Osteoblast (primary cell): ENCODE data around the gene KIRREL3. TPM values are rescaled to one million over a fixed set of nuclear protein-coding genes. Genes with fewer than 3 reads are reported as not detected.

Experiments used
- DNase-seq: peaks from one replicate; pipeline ENCODE4 v3.0.0; 2011; ENCODE audit warnings: low spot score, mixed read lengths; ENCODE audit not compliant: insufficient read length; ENCODE audit errors: missing footprints
- H2AFZ ChIP-seq: 2 replicates; pipeline ENCODE4 v1.6.0; 2011; ENCODE audit warnings: mild to moderate bottlenecking, low read length
- H3K27ac ChIP-seq: 2 replicates; pipeline ENCODE4 v1.5.1; 2011; ENCODE audit warnings: mild to moderate bottlenecking, low read depth, low read length, moderate library complexity
- H3K27me3 ChIP-seq: 2 replicates; pipeline ENCODE4 v1.6.0; 2012; ENCODE audit warnings: mild to moderate bottlenecking, control low read depth, inconsistent platforms, low read length, moderate library complexity; ENCODE audit not compliant: insufficient read depth
- H3K36me3 ChIP-seq: 2 replicates; pipeline ENCODE4 v1.5.1; 2011; ENCODE audit warnings: mild to moderate bottlenecking, low read length, control low read depth, moderate library complexity; ENCODE audit not compliant: insufficient read depth
- H3K4me1 ChIP-seq: 2 replicates; pipeline ENCODE4 v1.5.1; 2011; ENCODE audit warnings: mild to moderate bottlenecking, low read length, control low read depth, moderate library complexity; ENCODE audit not compliant: insufficient read depth
- H3K4me2 ChIP-seq: 2 replicates; pipeline ENCODE4 v1.6.0; 2011; ENCODE audit warnings: mild to moderate bottlenecking, low read length; ENCODE audit not compliant: insufficient read depth
- H3K4me3 ChIP-seq: fragments of 200-600 bp; sonication (generic); 3 replicates; pipeline ENCODE4 v1.5.1; 2012; ENCODE audit warnings: mild to moderate bottlenecking, low read length, inconsistent platforms; ENCODE audit not compliant: insufficient read depth
- H3K79me2 ChIP-seq: 2 replicates; pipeline ENCODE4 v1.6.0; 2012; ENCODE audit warnings: mild to moderate bottlenecking, low read length, control low read depth, inconsistent platforms; ENCODE audit not compliant: insufficient read depth
- H3K9me3 ChIP-seq: 2 replicates; pipeline ENCODE4 v1.5.1; 2011; ENCODE audit warnings: low read depth, low read length, control low read depth
- H4K20me1 ChIP-seq: 2 replicates; pipeline ENCODE4 v1.6.0; 2012; ENCODE audit warnings: mild to moderate bottlenecking, low read length, control low read depth; ENCODE audit not compliant: insufficient read depth
- CTCF ChIP-seq: IDR thresholded peaks from 2 replicates; pipeline ENCODE4 v1.5.1; 2011; ENCODE audit warnings: mild to moderate bottlenecking, low read depth, low read length, moderate library complexity; ENCODE audit errors: extremely low read depth
- total RNA-seq: library from RNA; depleted of rRNA; stranded (reverse); fragments of >200 nt; gene quantifications from 2 replicates; pipeline ENCODE4 v1.2.3, GENCODE V29; 2012

Gene KIRREL3
- total RNA-seq, 1 donor = 3.6 TPM

GRCh38 chr11:126451211-126451802 lies 549.3 kb downstream of the KIRREL3 start:
- H3K79me2 ChIP-seq = no peaks in the 10 kb centered on the region
- H3K4me1 ChIP-seq = no peaks in the 10 kb centered on the region
- DNase-seq = no peak
- no peak overlapping the region for H3K4me3 ChIP-seq
- peaks cover 5% of the 10 kb centered on the region for H4K20me1 ChIP-seq
- H3K9me3 ChIP-seq = no peaks in the 10 kb centered on the region
- no peaks in the 10 kb centered on the region for H3K36me3 ChIP-seq
- no peaks in the 10 kb centered on the region for H3K27me3 ChIP-seq
- H3K27ac ChIP-seq = no peak overlapping the region
- no peak for TF ChIP-seq CTCF
- H2AFZ ChIP-seq = no peak overlapping the region
- no peak overlapping the region for H3K4me2 ChIP-seq

- Histone ChIP-seq H3K79me2 (no peaks in the 10 kb centered on the region), H3K4me2 (no peak overlapping the region), H3K27ac (no peak overlapping the region), H3K27me3 (no peaks in the 10 kb centered on the region), H3K4me1 (no peaks in the 10 kb centered on the region), H3K4me3 (no peak overlapping the region), H3K9me3 (no peaks in the 10 kb centered on the region), H2AFZ (no peak overlapping the region), H3K36me3 (no peaks in the 10 kb centered on the region), H4K20me1 (peaks cover 5% of the 10 kb centered on the region)
- TF ChIP-seq CTCF = no peak
- DNase-seq = no peak
Measured at GRCh38 chr11:126450806-126451205, 549.8 kb downstream of the KIRREL3 start.

- DNase-seq = no peak
- no peaks in the 10 kb centered on the region for H3K27me3 ChIP-seq
- H3K9me3 ChIP-seq = no peaks in the 10 kb centered on the region
- H3K27ac ChIP-seq = no peak overlapping the region
- H3K79me2 ChIP-seq = no peaks in the 10 kb centered on the region
- no peak overlapping the region for H3K4me3 ChIP-seq
- TF ChIP-seq CTCF = no peak
- no peak overlapping the region for H3K4me2 ChIP-seq
- no peaks in the 10 kb centered on the region for H3K36me3 ChIP-seq
- H4K20me1 ChIP-seq = peaks cover 5% of the 10 kb centered on the region
- H3K4me1 ChIP-seq = no peaks in the 10 kb centered on the region
- no peak overlapping the region for H2AFZ ChIP-seq
Measured at GRCh38 chr11:126450198-126450597, 550.4 kb downstream of the KIRREL3 start.

GRCh38 chr11:126446581-126446980 lies 554.0 kb downstream of the KIRREL3 start:
- no peaks in the 10 kb centered on the region for H3K79me2 ChIP-seq
- DNase-seq = no peak
- no peak overlapping the region for H2AFZ ChIP-seq
- peaks cover 5% of the 10 kb centered on the region for H4K20me1 ChIP-seq
- no peaks in the 10 kb centered on the region for H3K9me3 ChIP-seq
- H3K4me3 ChIP-seq = no peak overlapping the region
- no peaks in the 10 kb centered on the region for H3K4me1 ChIP-seq
- no peak overlapping the region for H3K27ac ChIP-seq
- H3K36me3 ChIP-seq = no peaks in the 10 kb centered on the region
- no peak for TF ChIP-seq CTCF
- no peaks in the 10 kb centered on the region for H3K27me3 ChIP-seq
- H3K4me2 ChIP-seq = no peak overlapping the region
